WTC11 (cell line): ENCODE data around the gene RRAGD. TPM values are rescaled to one million over a fixed set of nuclear protein-coding genes. Genes with fewer than 3 reads are reported as not detected.

Experiments used
- ATAC-seq: fragments of 200-7000 bp; cut with Tn5 transposase; 2 replicates; pipeline ENCODE4 v1.10.0; 2021; ENCODE audit warnings: mild to moderate bottlenecking, moderate library complexity
- CTCF ChIA-PET: fragments of 300-600 bp; sonication (Branson Sonifier 250); formaldehyde crosslinking; loops from one replicate; lab custom pipeline; 2021; ENCODE audit warnings: antibody characterized with exemption; lab: Charles Lee
- POLR2A ChIA-PET: fragments of 350-600 bp; sonication (Branson Sonifier 250); formaldehyde crosslinking; loops from one replicate; lab custom pipeline; 2021; ENCODE audit warnings: antibody characterized with exemption; lab: Charles Lee
- DNase-seq: peaks from one replicate; pipeline ENCODE4 v3.0.0; 2021; ENCODE audit warnings: low spot score
- H3K27ac Mint-ChIP-seq: 2 replicates; pipeline ENCODE4 v1.8.0; 2021; ENCODE audit warnings: mixed read lengths
- H3K27me3 Mint-ChIP-seq: 2 replicates; pipeline ENCODE4 v1.8.0; 2021; ENCODE audit warnings: low read depth, mild to moderate bottlenecking, moderate library complexity, mixed read lengths
- H3K36me3 Mint-ChIP-seq: 2 replicates; pipeline ENCODE4 v1.8.0; 2021; ENCODE audit warnings: mixed read lengths
- H3K4me1 Mint-ChIP-seq: 2 replicates; pipeline ENCODE4 v1.8.0; 2022; ENCODE audit warnings: mixed read lengths
- H3K4me3 Mint-ChIP-seq: 2 replicates; pipeline ENCODE4 v1.8.0; 2021; ENCODE audit warnings: mild to moderate bottlenecking, moderate library complexity, mixed read lengths
- H3K9me3 Mint-ChIP-seq: 2 replicates; pipeline ENCODE4 v1.8.0; 2021; ENCODE audit warnings: mixed read lengths
- CREB1 ChIP-seq: sonication (generic); formaldehyde crosslinking; IDR thresholded peaks from 2 replicates; pipeline ENCODE4 v1.8.0; 2023; ENCODE audit warnings: mild to moderate bottlenecking, missing genetic modification reagents
- GABPB1 ChIP-seq: sonication (generic); formaldehyde crosslinking; IDR thresholded peaks from 2 replicates; pipeline ENCODE4 v1.8.1; 2023; ENCODE audit warnings: mild to moderate bottlenecking, missing genetic modification reagents
- GTF2I ChIP-seq: fragments of 250-450 bp; sonication (Bioruptor Pico); conservative IDR thresholded peaks from 2 replicates; pipeline ENCODE4 v1.4.0; 2021; ENCODE audit warnings: mild to moderate bottlenecking
- JAZF1 ChIP-seq: fragments of 250-450 bp; sonication (Bioruptor Pico); IDR thresholded peaks from 2 replicates; pipeline ENCODE4 v1.9.0; 2021; ENCODE audit warnings: moderate library complexity, mild to moderate bottlenecking, inconsistent platforms
- JUN ChIP-seq: sonication (generic); formaldehyde crosslinking; IDR thresholded peaks from 2 replicates; pipeline ENCODE4 v1.8.0; 2023; ENCODE audit warnings: mild to moderate bottlenecking, missing genetic modification reagents
- MYBL2 ChIP-seq: sonication (generic); formaldehyde crosslinking; IDR thresholded peaks from 2 replicates; pipeline ENCODE4 v1.8.1; 2023; ENCODE audit warnings: mild to moderate bottlenecking, moderate library complexity, missing genetic modification reagents
- NFYB ChIP-seq: sonication (generic); formaldehyde crosslinking; conservative IDR thresholded peaks from 2 replicates; pipeline ENCODE4 v1.8.0; 2022; ENCODE audit warnings: low read depth, missing genetic modification reagents
- OVOL2 ChIP-seq: fragments of 250-450 bp; sonication (Bioruptor Pico); IDR thresholded peaks from 2 replicates; pipeline ENCODE4 v1.9.0; 2021; ENCODE audit warnings: mild to moderate bottlenecking, borderline replicate concordance
- RELA ChIP-seq: sonication (generic); formaldehyde crosslinking; IDR thresholded peaks from 2 replicates; pipeline ENCODE4 v1.8.1; 2022; ENCODE audit warnings: missing genetic modification reagents, mild to moderate bottlenecking, borderline replicate concordance
- SOX15 ChIP-seq: fragments of 250-450 bp; sonication (Bioruptor Pico); IDR thresholded peaks from 2 replicates; pipeline ENCODE4 v1.9.0; 2021; ENCODE audit warnings: mild to moderate bottlenecking
- SP1 ChIP-seq: sonication (generic); formaldehyde crosslinking; conservative IDR thresholded peaks from 2 replicates; pipeline ENCODE4 v1.8.1; 2022; ENCODE audit warnings: missing genetic modification reagents
- TEAD4 ChIP-seq: sonication (generic); formaldehyde crosslinking; IDR thresholded peaks from 2 replicates; pipeline ENCODE4 v1.8.0; 2022; ENCODE audit warnings: mild to moderate bottlenecking, missing genetic modification reagents
- TP53 ChIP-seq: sonication (generic); formaldehyde crosslinking; IDR thresholded peaks from 2 replicates; pipeline ENCODE4 v1.8.1; 2023; ENCODE audit warnings: mild to moderate bottlenecking, missing genetic modification reagents
- ZNF138 ChIP-seq: sonication (generic); formaldehyde crosslinking; conservative IDR thresholded peaks from 2 replicates; pipeline ENCODE4 v1.8.1; 2022; ENCODE audit warnings: mild to moderate bottlenecking, moderate library complexity, missing genetic modification reagents
- ZNF396 ChIP-seq: fragments of 250-450 bp; sonication (Bioruptor Pico); IDR thresholded peaks from 2 replicates; pipeline ENCODE4 v1.8.0; 2021; ENCODE audit warnings: mild to moderate bottlenecking, moderate library complexity, borderline replicate concordance
- total RNA-seq: library from RNA; stranded (reverse); gene quantifications from 3 replicates; pipeline ENCODE4 v1.2.3, GENCODE V29; 2021
- TF ChIP-seq, protein P1 (sequence below): sonication (generic); formaldehyde crosslinking; IDR thresholded peaks from 2 replicates; pipeline ENCODE4 v1.8.1; 2022; ENCODE audit warnings: low read depth, missing genetic modification reagents, borderline replicate concordance
- TF ChIP-seq, protein P2 (sequence below): sonication (generic); formaldehyde crosslinking; IDR thresholded peaks from 2 replicates; pipeline ENCODE4 v1.8.1; 2023; ENCODE audit warnings: mild to moderate bottlenecking, missing genetic modification reagents, borderline replicate concordance
- TF ChIP-seq, protein P3 (sequence below): fragments of 250-450 bp; sonication (Bioruptor Pico); IDR thresholded peaks from 2 replicates; pipeline ENCODE4 v1.9.0; 2021; ENCODE audit warnings: moderate library complexity, mild to moderate bottlenecking, inconsistent platforms, borderline replicate concordance
- TF ChIP-seq, protein P4 (sequence below): sonication (generic); formaldehyde crosslinking; IDR thresholded peaks from 2 replicates; pipeline ENCODE4 v1.8.1; 2022; ENCODE audit warnings: missing genetic modification reagents, borderline replicate concordance

Gene RRAGD
- total RNA-seq, 1 experiment from 2014 or later = 25.4 TPM

DNA sequence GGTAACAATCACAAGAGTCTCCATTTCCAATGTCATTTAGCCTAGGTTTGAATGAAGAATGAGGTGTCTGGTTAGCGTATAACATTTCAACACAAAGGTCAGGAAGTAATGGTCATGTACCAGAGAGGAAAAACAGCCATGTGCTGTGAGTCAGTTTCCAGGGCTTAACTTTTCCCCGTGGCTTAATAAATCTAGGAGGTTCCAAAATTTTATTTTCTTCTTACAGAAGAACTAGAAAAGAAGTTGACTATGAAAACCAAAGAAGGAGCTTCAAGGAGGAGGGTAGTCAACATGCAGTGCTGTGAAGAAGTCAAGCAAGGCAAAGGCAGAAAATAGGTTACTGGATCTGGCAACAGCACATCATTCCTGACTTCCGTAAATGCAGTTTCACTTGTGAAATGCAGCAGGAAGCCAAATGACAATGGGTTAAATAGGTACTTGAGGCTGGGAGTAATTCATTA lies 88.5 kb downstream of the RRAGD start:
- ATAC-seq = no peak
- DNase-seq = no peak
- peaks cover 43% of the 10 kb centered on the region for H3K9me3 Mint-ChIP-seq
- TF ChIP-seq MYBL2 (CRISPR knock-in tag) (no peak), NFYB (no peak), SOX15 (CRISPR knock-in tag) (no peak), ZNF396 (no peak), JUN (CRISPR knock-in tag) (no peak), GTF2I (CRISPR knock-in tag) (no peak), JAZF1 (CRISPR knock-in tag) (no peak), TEAD4 (no peak), SP1 (no peak), TP53 (CRISPR knock-in tag) (no peak), OVOL2 (CRISPR knock-in tag) (no peak), CREB1 (CRISPR knock-in tag) (no peak), ZNF138 (CRISPR knock-in tag) (no peak), RELA (no peak), GABPB1 (CRISPR knock-in tag) (no peak)
- TF ChIP-seq, protein P1, sequence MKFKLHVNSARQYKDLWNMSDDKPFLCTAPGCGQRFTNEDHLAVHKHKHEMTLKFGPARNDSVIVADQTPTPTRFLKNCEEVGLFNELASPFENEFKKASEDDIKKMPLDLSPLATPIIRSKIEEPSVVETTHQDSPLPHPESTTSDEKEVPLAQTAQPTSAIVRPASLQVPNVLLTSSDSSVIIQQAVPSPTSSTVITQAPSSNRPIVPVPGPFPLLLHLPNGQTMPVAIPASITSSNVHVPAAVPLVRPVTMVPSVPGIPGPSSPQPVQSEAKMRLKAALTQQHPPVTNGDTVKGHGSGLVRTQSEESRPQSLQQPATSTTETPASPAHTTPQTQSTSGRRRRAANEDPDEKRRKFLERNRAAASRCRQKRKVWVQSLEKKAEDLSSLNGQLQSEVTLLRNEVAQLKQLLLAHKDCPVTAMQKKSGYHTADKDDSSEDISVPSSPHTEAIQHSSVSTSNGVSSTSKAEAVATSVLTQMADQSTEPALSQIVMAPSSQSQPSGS = no peak
- TF ChIP-seq, protein P2, sequence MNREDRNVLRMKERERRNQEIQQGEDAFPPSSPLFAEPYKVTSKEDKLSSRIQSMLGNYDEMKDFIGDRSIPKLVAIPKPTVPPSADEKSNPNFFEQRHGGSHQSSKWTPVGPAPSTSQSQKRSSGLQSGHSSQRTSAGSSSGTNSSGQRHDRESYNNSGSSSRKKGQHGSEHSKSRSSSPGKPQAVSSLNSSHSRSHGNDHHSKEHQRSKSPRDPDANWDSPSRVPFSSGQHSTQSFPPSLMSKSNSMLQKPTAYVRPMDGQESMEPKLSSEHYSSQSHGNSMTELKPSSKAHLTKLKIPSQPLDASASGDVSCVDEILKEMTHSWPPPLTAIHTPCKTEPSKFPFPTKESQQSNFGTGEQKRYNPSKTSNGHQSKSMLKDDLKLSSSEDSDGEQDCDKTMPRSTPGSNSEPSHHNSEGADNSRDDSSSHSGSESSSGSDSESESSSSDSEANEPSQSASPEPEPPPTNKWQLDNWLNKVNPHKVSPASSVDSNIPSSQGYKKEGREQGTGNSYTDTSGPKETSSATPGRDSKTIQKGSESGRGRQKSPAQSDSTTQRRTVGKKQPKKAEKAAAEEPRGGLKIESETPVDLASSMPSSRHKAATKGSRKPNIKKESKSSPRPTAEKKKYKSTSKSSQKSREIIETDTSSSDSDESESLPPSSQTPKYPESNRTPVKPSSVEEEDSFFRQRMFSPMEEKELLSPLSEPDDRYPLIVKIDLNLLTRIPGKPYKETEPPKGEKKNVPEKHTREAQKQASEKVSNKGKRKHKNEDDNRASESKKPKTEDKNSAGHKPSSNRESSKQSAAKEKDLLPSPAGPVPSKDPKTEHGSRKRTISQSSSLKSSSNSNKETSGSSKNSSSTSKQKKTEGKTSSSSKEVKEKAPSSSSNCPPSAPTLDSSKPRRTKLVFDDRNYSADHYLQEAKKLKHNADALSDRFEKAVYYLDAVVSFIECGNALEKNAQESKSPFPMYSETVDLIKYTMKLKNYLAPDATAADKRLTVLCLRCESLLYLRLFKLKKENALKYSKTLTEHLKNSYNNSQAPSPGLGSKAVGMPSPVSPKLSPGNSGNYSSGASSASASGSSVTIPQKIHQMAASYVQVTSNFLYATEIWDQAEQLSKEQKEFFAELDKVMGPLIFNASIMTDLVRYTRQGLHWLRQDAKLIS (CRISPR knock-in tag) = no peak
- TF ChIP-seq, protein P3, sequence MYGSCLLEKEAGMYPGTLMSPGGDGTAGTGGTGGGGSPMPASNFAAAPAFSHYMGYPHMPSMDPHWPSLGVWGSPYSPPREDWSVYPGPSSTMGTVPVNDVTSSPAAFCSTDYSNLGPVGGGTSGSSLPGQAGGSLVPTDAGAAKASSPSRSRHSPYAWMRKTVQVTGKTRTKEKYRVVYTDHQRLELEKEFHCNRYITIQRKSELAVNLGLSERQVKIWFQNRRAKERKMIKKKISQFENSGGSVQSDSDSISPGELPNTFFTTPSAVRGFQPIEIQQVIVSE = no peak
- TF ChIP-seq, protein P4, sequence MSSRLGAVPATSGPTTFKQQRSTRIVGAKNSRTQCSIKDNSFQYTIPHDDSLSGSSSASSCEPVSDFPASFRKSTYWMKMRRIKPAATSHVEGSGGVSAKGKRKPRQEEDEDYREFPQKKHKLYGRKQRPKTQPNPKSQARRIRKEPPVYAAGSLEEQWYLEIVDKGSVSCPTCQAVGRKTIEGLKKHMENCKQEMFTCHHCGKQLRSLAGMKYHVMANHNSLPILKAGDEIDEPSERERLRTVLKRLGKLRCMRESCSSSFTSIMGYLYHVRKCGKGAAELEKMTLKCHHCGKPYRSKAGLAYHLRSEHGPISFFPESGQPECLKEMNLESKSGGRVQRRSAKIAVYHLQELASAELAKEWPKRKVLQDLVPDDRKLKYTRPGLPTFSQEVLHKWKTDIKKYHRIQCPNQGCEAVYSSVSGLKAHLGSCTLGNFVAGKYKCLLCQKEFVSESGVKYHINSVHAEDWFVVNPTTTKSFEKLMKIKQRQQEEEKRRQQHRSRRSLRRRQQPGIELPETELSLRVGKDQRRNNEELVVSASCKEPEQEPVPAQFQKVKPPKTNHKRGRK (CRISPR knock-in tag) = no peak
- TF ChIP-seq, all 79 proteins: peak for 0
- ChIA-PET POLR2A (no interaction called here), CTCF (interaction anchor here (1.0 kb wide), 1 partner anchor 233 kb away, joined by 4 read pairs; no protein-coding TSS in a partner anchor)
- peaks cover 14% of the 10 kb centered on the region for H3K4me1 Mint-ChIP-seq
- no peak overlapping the region; the same call in 1 of the 2 replicates for H3K27ac Mint-ChIP-seq
- H3K4me3 Mint-ChIP-seq = no peak overlapping the region
- peaks cover 33% of the 10 kb centered on the region for H3K36me3 Mint-ChIP-seq
- H3K27me3 Mint-ChIP-seq = peaks cover 12% of the 10 kb centered on the region; the same call in 1 of the 2 replicates
